ENCODE measurements around the gene UBXN11.
A peak's percentile ranks its signal among the peaks of the same experiment; 100 is the strongest.

Gene UBXN11

DNA sequence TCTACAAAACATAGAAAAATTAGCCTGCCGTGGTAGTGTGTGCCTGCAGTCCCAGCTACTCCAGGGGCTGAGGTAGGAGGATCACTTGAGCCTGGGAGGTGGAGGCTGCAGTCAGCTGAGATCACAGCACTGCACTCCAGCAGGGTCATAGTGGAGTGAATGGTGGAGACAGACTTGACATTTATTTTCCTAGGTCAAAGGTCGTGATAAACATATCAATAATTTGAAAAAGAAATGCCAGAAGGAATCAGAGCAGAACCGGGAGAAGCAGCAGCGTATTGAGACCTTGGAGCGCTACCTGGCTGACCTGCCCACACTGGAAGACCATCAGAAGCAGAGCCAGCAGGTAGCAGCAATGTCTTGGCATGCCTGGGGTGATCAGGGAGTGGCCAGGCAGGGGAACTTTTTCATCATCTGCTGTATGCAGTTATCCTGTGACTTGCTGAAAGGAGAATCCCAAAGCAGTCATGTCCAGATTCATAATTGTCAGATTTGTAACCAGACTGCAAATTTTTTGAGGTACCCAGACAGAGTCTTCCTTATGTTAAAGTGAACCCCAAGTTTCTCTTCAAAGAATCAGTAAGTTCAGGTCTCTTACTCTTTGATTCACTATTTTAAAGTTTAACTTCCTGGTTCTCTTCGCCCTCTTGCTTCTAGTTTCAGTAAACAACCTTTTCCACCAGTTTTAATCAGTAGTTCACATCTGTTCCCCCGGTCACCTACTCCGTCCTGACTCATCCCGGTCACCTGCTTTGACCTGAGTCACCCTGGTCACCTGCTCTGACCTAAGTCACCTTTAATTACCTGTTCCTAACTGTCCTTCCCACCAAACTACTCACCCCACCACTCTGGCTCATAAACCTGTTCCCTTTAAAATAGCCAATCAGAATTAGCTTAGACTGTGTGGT, 37.9 kb downstream of the UBXN11 start:
- no peak for DNase-seq (ENCODE audit: low spot score)

DNA sequence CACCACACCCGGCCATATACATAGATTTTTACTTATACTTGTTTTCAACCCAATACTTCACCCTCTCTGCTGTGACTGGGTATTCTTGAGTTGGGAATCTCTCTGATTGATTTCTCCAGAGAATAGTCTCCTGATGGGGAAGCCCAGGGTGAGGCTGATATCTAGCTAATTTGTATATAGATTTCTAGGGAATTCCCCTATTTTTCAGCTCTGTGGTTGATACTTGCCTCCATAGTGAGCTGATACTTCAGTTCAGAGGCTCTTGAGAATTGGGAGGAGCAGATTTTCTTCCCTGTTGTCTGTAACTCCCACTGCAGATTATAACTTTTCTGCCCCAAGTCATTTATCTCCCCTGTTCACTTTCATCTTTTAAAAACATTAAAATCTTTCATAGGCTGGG, 41.0 kb downstream of the UBXN11 start:
- DNase-seq (ENCODE audit: low spot score), result no peak

DNA sequence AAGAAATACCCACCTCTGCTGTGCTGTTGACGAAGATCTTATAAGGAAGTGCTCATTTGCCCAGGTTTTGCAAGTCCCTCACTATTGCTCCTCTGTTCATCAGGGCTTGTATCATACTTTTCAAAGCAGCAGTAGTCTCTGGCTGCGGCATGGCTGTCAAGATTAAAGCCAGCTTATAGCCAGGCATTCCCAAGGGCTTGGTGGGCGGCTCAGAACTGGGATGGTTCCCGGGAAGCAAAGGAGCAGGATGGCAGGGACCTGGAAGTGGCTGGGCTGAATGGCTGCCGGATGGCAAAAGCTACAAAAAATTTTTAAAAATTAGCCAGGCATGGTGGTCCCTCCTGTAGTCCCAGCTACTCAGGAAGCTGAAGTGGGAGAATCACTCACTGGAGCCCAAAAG, 43.2 kb downstream of the UBXN11 start:
- no peak for DNase-seq (ENCODE audit: low spot score)

DNA sequence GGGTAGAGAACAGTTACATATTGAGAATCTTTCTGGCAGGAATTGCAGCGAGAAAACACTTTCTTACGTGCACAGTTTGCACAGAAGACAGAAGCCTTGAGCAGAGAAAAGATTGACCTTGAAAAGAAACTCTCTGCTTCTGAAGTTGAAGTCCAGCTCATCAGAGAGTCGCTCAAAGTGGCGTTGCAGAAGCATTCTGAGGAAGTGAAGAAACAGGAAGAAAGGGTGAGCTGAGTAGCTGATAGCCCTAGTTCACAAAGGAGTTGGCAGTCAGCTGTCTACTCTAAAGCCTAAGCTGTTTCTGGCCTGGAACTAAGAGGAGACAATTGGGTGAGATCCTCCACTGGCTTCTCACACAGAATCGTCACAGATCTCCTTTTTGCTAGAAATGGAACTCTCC, 46.9 kb downstream of the UBXN11 start:
- DNase-seq (ENCODE audit: low spot score), result no peak

DNA sequence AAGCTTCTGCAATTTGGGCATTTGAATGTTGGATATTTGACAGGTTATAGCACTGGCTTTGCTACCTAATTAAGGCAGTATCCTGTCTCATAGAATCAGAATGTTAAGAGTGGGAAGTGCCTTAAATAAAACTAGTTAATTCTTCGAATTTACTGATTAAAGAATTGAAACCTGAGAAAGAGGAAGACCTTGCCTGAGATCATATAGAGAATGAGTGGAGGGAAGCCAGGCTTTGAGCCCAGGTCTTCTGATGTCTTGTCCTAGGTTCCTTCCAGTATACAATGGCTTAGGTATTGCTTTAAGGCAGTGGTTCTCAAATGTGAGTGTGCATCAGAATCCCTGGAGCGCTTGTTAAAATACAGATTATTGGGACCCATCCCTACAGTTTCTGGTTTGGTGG, 47.4 kb downstream of the UBXN11 start:
- no peak for DNase-seq (ENCODE audit: low spot score)

DNA sequence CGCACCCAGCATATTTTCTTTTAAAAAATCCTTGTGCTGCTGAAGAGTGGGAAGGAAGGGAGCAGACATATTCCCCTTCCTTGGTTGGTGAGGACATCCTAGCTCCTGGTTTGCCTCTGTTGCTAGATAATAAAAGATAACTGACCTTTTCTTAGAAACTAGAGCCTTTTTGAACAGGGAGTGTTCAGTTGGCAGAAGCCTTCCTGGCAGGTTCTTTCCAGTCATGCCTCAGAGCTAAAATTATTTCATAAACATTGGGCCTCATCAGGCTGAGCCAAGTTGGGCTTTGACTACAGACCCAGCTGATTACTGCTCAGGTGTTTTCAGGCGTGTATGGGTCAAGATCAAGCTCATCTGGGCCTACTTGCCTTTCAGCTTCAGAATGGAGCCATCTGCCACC, 49.2 kb downstream of the UBXN11 start:
- DNase-seq (ENCODE audit: low spot score), result no peak

DNA sequence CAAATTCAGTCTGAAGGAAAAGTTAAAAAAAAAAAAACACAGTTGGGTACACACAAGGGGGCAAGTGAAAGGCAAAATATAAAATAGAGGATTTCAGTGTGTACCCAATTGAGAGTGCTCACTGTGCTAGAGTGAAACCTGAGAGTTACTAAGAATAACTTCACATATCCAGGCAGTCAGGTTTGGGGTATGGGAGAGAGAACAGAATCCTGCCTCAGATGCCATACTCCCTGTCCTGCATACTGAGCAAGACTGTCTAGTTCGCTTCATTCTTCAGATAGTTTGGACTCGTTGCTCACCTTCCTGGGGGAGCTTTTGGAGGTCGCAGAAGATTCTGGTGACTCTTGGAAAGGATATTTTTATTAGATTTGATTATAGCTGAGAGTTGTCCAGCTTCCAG, 52.0 kb downstream of the UBXN11 start:
- DNase-seq (ENCODE audit: low spot score), result no peak

DNA sequence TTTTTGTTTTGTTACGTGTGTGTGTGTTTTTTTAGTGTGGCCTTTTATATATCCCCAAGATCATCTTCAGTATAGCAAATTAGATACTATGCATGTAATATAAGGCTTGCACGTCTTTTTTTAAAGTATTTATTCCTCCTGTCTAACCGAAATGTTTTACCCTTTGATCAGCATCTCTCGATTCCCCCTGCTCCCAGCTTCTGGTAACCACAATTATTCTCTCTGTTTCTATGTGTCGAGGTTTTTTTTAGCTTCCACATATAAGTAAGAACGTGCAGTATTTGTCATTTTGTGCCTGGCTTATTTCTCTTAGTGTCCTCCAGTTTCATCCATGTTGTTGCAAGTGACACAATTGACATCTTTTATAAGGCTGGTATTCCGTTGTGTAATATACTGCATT, 53.7 kb downstream of the UBXN11 start:
- no peak for DNase-seq (ENCODE audit: low spot score)

DNA sequence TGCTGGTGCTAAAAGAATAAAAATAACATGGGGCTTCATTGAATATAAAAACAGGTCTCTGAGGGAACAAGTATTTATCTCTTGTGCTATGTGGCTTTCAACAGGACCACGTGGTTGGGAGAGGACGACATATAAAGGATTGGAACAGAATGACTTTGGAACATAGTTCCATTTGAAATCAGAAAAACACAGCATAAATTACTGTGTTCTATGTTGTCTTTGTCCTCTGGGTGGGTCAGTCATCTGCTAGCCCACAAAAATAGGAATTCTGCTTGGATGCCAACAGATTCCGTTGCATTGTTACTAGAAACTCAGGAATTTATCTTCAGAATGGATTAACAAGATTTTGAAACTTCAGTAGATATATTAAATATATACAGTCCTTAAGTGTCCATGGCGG, 66.5 kb downstream of the UBXN11 start:
- peak; percentile 16 for DNase-seq (ENCODE audit: low spot score)

DNA sequence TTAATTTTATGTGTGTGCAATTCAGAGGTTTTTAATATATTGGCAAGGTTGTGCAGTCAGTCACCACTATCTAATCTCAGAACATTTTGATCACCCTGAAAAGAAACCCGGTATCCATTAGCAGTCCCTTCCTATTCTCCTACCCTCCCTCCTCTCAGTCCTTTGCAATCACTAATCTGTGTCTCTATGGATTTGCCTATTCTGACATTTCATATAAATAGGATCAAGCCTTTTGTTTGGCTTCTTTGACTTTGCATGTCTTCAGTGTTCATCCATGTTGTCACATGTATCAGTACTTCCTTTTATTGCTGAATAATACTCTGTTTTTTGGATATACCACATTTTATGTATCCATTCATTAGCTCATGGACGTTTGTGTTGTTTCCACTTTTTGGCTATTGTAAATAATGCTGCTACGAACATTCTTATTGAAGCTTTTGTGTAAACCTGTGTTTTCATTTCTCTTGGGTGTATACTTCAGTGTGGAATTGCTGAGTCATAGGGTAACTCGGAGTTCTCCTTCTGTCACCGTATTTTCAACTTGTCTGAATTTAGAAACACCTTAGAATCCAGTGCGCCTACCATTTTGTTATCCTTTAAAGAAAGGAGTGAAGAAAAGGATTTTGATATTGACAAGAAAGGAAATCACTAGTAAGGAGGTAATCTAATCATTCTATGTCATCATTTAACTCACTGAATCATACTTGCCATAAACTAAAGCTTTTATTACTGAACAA, 69.0 kb downstream of the UBXN11 start:
- DNase-seq (ENCODE audit: low spot score), result no peak

DNA sequence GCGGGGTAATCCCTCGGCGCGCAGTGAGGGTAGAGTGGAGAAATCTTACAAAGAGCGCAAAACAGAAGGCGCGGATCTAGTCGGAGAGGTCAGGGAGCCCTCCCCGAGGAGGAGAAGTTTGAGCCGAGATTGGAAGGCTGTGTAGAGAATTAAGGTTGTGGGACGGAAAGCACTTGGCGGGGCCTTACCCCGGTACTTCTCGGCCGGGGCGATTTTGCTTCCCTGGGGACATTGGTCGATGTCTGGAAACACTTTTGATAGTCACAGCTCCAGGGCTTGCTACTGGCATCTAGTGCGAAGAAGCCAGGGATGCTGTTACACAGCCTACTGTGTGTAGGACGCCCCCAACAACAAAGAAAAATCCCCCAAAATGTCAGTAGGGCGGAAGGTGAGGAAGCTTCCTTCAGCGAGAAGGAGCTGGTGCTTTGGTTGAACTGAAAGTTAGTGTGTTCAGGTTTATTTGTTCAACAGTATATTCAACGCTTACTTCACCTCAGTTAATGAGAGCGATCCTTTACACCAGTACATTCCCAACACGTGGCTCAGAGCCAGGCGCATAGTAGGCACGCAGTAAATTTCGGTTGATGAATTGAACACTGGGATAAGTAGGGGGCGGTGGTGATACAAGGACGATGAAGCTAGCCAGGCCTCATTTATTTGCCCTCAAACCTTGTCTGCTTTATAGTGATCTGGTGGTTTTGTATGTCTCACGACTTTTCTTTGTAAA, 71.6 kb downstream of the UBXN11 start:
- peak; percentile 7 for DNase-seq (ENCODE audit: low spot score)

DNA sequence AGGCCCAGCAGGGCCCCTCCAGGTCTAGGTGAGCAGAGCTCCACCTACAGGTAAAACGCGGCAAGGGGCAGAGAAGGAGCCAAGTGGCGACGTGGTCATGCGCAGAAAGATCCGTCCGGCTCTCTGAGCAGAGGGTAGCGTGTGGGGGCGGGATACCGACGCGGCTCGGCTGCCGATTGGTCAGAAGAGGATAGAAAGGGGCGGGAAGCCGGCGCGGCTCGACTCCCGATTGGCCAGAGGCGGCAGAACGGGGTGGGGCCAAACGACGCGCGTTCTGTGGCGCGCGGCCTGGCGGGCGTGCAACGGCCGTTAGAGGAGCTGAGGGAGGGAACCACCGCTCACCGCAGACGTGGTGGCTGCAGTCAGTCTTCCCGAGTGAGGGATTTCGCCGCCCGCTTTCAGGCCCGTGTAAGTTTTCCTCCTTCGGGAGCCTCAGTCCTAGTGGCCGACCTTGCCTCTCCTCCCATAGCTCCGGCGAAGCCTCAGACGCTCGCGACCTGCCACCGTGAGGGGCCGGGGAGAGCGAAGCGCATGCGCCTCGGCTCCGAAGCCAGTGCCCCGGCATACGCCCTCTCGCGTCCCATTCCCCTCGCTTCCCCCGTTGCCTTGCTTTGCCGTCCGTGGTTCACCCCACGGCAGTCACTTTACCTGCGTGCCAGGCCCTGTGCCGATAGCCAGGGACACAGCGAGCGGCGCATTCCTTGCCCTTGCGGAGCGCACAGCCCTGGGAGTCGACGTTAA, 72.4 kb downstream of the UBXN11 start, which contains the start of gene CEP85:
Gene CEP85 (plus strand): TSS at position 298 of the 741 bp plus-strand sequence. CDS start 5,584 bp downstream, outside the sequence.
- peak; percentile 99 for DNase-seq (ENCODE audit: low spot score)
